Measurements from ENCODE around the gene KIAA1210. TPM values are rescaled to one million over a fixed set of nuclear protein-coding genes. Genes with fewer than 3 reads are reported as not detected.

Gene KIAA1210
- total and polyA plus RNA-seq, 2 of the 13 experiments (the other 11 are each of a cell fraction or from before 2014, with no cell fraction given) = not detected

DNA sequence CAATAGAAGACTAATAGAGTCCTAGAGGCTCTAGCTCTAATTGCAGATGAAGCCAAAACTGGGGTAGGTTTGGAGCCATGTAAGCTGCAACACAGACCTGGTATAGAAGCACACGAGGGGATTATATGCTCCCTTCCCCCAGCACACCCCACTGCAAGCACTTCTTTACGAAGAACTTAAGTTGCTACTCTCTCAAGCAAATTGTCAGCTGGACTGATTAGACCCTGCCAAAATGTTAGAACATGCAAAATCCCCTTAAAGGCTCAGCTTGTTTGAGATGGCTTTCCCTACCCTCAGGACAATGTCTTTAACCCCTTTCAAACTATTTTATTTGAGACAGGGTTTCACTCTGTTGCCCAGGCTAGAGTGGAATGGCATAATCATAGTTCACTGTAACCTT, 4.7 kb upstream of the KIAA1210 start:
- in situ Hi-C loops (cut with HindIII; ENCODE audit: extremely low pct_ligation_motif_present, low pct_unique_long_range_greater_than_20kb) (no loop called here), intact Hi-C loops (cut with micrococcal nuclease; ENCODE audit: unreplicated experiment) (no loop called here)
- Histone ChIP-seq H3K27me3 (ENCODE audit: control insufficient read depth in 1 of 2, insufficient read depth in 2 of 2, low read length in 2 of 2) (no peaks in the 10 kb centered on the region), H4K20me1 (ENCODE audit: insufficient read depth, low read length) (no peaks in the 10 kb centered on the region), H3K9me3 (ENCODE audit: low read length) (no peaks in the 10 kb centered on the region), H3K4me2 (ENCODE audit: low read depth, low read length) (no peak overlapping the region), H3K4me1 (ENCODE audit: insufficient read depth, low read length) (no peaks in the 10 kb centered on the region), H3K4me3 (replicated peaks in 1 of 3; ENCODE audit: insufficient read depth in 1 of 3, low read depth in 2 of 3, low read length in 3 of 3) (no peak overlapping the region), H3K79me2 (ENCODE audit: insufficient read depth, low read length) (no peaks in the 10 kb centered on the region), H3K36me3 (replicated peaks in 1 of 2; ENCODE audit: control insufficient read depth in 1 of 2, insufficient read depth in 2 of 2, low read length in 2 of 2) (no peaks in the 10 kb centered on the region), H3K9ac (ENCODE audit: insufficient read depth, low read depth, low read length) (no peak overlapping the region), H3K27ac (ENCODE audit: extremely low read length, insufficient read depth, low read length) (no peak overlapping the region), H2AFZ (ENCODE audit: low read length) (no peak overlapping the region)
- CTCF ChIA-PET (ENCODE audit: low intra/inter-chr PET ratio, low total read pairs) = no interaction called here
- TF ChIP-seq ADNP (CRISPR knock-in tag; IDR thresholded peaks at IDR 0.05) = no peak
- TF ChIP-seq, protein P1, sequence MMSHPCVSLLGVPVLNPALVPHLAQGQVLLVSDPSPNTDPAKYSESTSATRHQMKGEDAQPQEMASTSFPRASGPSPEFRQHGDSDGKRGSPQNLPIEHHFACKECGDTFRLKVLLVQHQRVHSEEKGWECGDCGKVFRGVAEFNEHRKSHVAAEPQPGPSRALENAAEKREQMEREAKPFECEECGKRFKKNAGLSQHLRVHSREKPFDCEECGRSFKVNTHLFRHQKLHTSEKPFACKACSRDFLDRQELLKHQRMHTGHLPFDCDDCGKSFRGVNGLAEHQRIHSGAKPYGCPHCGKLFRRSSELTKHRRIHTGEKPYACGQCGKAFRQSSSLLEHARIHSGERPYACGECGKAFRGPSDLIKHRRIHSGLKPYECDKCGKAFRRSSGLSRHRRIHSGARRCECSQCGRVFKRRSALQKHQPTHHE (CRISPR knock-in tag; IDR thresholded peaks at IDR 0.05; ENCODE audit: borderline replicate concordance) = no peak
- TF ChIP-seq, protein P2, sequence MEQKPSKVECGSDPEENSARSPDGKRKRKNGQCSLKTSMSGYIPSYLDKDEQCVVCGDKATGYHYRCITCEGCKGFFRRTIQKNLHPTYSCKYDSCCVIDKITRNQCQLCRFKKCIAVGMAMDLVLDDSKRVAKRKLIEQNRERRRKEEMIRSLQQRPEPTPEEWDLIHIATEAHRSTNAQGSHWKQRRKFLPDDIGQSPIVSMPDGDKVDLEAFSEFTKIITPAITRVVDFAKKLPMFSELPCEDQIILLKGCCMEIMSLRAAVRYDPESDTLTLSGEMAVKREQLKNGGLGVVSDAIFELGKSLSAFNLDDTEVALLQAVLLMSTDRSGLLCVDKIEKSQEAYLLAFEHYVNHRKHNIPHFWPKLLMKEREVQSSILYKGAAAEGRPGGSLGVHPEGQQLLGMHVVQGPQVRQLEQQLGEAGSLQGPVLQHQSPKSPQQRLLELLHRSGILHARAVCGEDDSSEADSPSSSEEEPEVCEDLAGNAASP (CRISPR knock-in tag; IDR thresholded peaks at IDR 0.05; ENCODE audit: borderline replicate concordance) = no peak
- no TSS peak for BruUV-seq (replicated peaks)
- POLR2A ChIA-PET = no interaction called here
- no CpG with 5 or more reads among the region's 2 CpGs for WGBS (ENCODE audit: low lambda C conversion rate)
- no peak for FAIRE-seq
- no peak for DNase-seq (ENCODE audit: low spot score)
- ATAC-seq = no peak

GRCh38 chrX:119130911-119131310, 3.3 kb upstream of the KIAA1210 start:
- no peak overlapping the region for H3K4me2 ChIP-seq (ENCODE audit: low read depth, low read length)
- BruUV-seq (replicated peaks) = no TSS peak
- H3K9ac ChIP-seq (ENCODE audit: insufficient read depth, low read depth, low read length) = no peak overlapping the region
- TF ChIP-seq SAP130 (CRISPR knock-in tag; IDR thresholded peaks at IDR 0.05; ENCODE audit: low read depth) = no peak
- TF ChIP-seq TCF7L2 (IDR thresholded peaks at IDR 0.05; ENCODE audit: low read depth, low read length) = no peak
- no peak for TF ChIP-seq SMARCE1 (IDR thresholded peaks at IDR 0.05; ENCODE audit: borderline replicate concordance)
- TF ChIP-seq TIGD3 (CRISPR knock-in tag; IDR thresholded peaks at IDR 0.05; ENCODE audit: borderline replicate concordance) = no peak
- no peak for TF ChIP-seq ZNF253 (CRISPR knock-in tag; IDR thresholded peaks at IDR 0.05; ENCODE audit: borderline replicate concordance)
- TF ChIP-seq SIX4 (CRISPR knock-in tag; IDR thresholded peaks at IDR 0.05) = no peak
- TF ChIP-seq ZNF7 (CRISPR knock-in tag; IDR thresholded peaks at IDR 0.05) = no peak
- no peak for TF ChIP-seq SP5 (CRISPR knock-in tag; IDR thresholded peaks at IDR 0.05; ENCODE audit: borderline replicate concordance, low read depth)
- TF ChIP-seq ARHGAP35 (CRISPR knock-in tag; IDR thresholded peaks at IDR 0.05; ENCODE audit: borderline replicate concordance) = no peak
- no peak for TF ChIP-seq SSRP1 (CRISPR knock-in tag; IDR thresholded peaks at IDR 0.05)
- no peak for TF ChIP-seq DR1 (CRISPR knock-in tag; IDR thresholded peaks at IDR 0.05)
- no peak for TF ChIP-seq KDM1A (CRISPR knock-in tag; IDR thresholded peaks at IDR 0.05)
- TF ChIP-seq KDM5B (CRISPR knock-in tag; IDR thresholded peaks at IDR 0.05; ENCODE audit: borderline replicate concordance) = no peak
- no peak for TF ChIP-seq CREB3 (CRISPR knock-in tag; IDR thresholded peaks at IDR 0.05)
- DNase-seq (ENCODE audit: low spot score) (no peak), FAIRE-seq (no peak), ATAC-seq (no peak)
- H3K36me3 ChIP-seq (replicated peaks in 1 of 2; ENCODE audit: control insufficient read depth in 1 of 2, insufficient read depth in 2 of 2, low read length in 2 of 2) = no peaks in the 10 kb centered on the region
- no peaks in the 10 kb centered on the region for H3K9me3 ChIP-seq (ENCODE audit: low read length)
- no peak overlapping the region for H3K4me3 ChIP-seq (replicated peaks in 1 of 3; ENCODE audit: insufficient read depth in 1 of 3, low read depth in 2 of 3, low read length in 3 of 3)
- no peaks in the 10 kb centered on the region for H3K27me3 ChIP-seq (ENCODE audit: control insufficient read depth in 1 of 2, insufficient read depth in 2 of 2, low read length in 2 of 2)
- WGBS (ENCODE audit: low lambda C conversion rate) = 50% methylated on average over 2 of the region's 2 CpGs
- H3K4me1 ChIP-seq (ENCODE audit: insufficient read depth, low read length) = no peaks in the 10 kb centered on the region
- ChIA-PET POLR2A (no interaction called here), CTCF (ENCODE audit: low intra/inter-chr PET ratio, low total read pairs) (no interaction called here)
- no peaks in the 10 kb centered on the region for H3K79me2 ChIP-seq (ENCODE audit: insufficient read depth, low read length)
- H4K20me1 ChIP-seq (ENCODE audit: insufficient read depth, low read length) = no peaks in the 10 kb centered on the region
- in situ Hi-C loops (cut with HindIII; ENCODE audit: extremely low pct_ligation_motif_present, low pct_unique_long_range_greater_than_20kb) = no loop called here
- H2AFZ ChIP-seq (ENCODE audit: low read length) = no peak overlapping the region
- no peak overlapping the region for H3K27ac ChIP-seq (ENCODE audit: extremely low read length, insufficient read depth, low read length)
- intact Hi-C loops (cut with micrococcal nuclease; ENCODE audit: unreplicated experiment) = no loop called here
